OCI-LY3 (cell line): Measurements from ENCODE around the gene LGALS14.

ENCODE experiments used
- EZH2phosphoT487 ChIP-seq: fragments of 200-600 bp; shearing (Covaris generic); IDR thresholded peaks from 2 replicates; pipeline ENCODE4 v1.6.1; 2018; ENCODE audit warnings: antibody characterized with exemption, mixed run types, low read depth
- TF ChIP-seq, protein P1 (sequence below): fragments of 200-600, 300-600 bp; sonication (generic); IDR thresholded peaks from 2 replicates; pipeline ENCODE4 v1.5.1; 2014; ENCODE audit warnings: antibody characterized with exemption, low read length, low read depth

DNA sequence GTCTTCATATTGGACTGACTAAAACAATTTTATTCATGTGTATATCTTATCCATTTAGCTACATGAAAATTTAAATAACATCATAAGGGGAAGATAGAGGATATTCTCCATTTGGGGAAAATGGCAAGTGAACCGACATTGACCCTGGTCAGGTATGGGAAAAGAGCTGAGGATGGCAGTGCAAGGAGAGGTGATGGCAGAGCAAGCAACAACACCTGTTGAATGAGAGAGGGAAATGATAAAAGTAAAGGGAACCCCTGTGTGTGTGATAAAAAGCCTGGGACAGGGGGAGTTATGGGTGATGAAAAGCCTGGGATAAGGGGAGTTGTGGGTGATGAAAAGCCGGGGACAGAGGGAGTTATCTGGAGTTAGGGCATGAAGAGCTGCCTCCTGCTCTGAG is 29.6 kb downstream of the LGALS14 start:
- TF ChIP-seq, protein P1, sequence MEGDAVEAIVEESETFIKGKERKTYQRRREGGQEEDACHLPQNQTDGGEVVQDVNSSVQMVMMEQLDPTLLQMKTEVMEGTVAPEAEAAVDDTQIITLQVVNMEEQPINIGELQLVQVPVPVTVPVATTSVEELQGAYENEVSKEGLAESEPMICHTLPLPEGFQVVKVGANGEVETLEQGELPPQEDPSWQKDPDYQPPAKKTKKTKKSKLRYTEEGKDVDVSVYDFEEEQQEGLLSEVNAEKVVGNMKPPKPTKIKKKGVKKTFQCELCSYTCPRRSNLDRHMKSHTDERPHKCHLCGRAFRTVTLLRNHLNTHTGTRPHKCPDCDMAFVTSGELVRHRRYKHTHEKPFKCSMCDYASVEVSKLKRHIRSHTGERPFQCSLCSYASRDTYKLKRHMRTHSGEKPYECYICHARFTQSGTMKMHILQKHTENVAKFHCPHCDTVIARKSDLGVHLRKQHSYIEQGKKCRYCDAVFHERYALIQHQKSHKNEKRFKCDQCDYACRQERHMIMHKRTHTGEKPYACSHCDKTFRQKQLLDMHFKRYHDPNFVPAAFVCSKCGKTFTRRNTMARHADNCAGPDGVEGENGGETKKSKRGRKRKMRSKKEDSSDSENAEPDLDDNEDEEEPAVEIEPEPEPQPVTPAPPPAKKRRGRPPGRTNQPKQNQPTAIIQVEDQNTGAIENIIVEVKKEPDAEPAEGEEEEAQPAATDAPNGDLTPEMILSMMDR: no peak
- TF ChIP-seq EZH2phosphoT487: no peak
